ENCODE measurements around the gene RPTOR.

The RPTOR gene

DNA sequence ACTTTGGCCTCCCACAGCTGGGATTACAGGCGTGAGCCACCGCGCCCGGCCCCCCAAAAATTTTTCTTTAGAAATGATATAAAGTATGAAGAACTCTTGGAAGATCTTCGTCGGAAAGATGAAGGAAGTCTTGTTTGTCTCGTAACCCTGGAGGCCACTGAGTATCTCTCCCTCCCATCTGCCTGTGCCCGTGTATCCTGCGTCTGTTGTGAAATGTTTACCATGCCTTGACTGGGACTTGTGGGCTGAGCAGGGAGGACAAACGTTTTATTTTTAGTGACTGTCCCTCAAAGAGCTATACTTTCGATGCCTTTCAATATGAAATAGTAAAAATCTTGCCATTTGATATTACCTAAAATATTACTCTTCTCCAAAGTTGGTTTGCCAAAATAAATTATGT lies 121.2 kb downstream of the RPTOR start:
- Histone ChIP-seq H3K4me1 (ENCODE audit: low read length) (peaks cover 11% of the 10 kb centered on the region), H3K9me3 (ENCODE audit: insufficient read depth, low read length) (no peaks in the 10 kb centered on the region), H3K4me2 (ENCODE audit: low read length) (no peak overlapping the region), H3K4me3 (ENCODE audit: low read length) (no peak overlapping the region), H3K27ac (ENCODE audit: low read length) (no peak overlapping the region), H3K9ac (ENCODE audit: low read length) (no peak overlapping the region), H2AFZ (ENCODE audit: low read depth, low read length) (no peak overlapping the region), H3K79me2 (ENCODE audit: low read length) (peaks cover 60% of the 10 kb centered on the region), H3K27me3 (ENCODE audit: low read depth, low read length) (no peaks in the 10 kb centered on the region), H3K36me3 (replicated peaks; ENCODE audit: low read depth, low read length) (peaks cover 3% of the 10 kb centered on the region), H4K20me1 (ENCODE audit: insufficient read depth, low read length) (peaks cover 57% of the 10 kb centered on the region)
- TF ChIP-seq EZH2phosphoT487 (IDR thresholded peaks at IDR 0.05; ENCODE audit: low read depth), result no peak
- TF ChIP-seq CTCF (IDR thresholded peaks at IDR 0.05; ENCODE audit: low read depth, low read length), result no peak

DNA sequence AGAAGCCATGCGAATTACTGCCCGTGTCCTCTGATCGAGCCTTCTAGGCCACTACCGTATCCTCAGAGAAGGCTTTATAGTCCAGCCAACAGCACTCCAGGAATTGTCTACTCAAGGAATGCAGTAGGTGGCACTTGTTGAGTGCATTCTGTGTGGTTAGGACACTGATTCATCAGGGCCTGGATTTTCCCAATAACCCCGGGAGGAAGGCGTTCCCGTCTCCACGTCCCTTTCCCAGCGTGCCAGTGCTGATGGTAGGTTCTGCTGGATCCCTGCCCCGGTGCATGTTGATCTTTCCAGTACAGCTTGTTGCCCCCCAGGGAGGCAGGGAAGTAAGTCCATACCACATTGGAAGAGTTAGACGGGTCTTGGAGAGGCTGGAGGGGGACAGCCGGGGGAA lies 122.2 kb downstream of the RPTOR start:
- Histone ChIP-seq H3K36me3 (replicated peaks; ENCODE audit: low read depth, low read length) (peaks cover 9% of the 10 kb centered on the region), H3K4me2 (ENCODE audit: low read length) (no peak overlapping the region), H3K79me2 (ENCODE audit: low read length) (peaks cover 60% of the 10 kb centered on the region), H3K9ac (ENCODE audit: low read length) (no peak overlapping the region), H2AFZ (ENCODE audit: low read depth, low read length) (no peak overlapping the region), H3K9me3 (ENCODE audit: insufficient read depth, low read length) (no peaks in the 10 kb centered on the region), H3K4me1 (ENCODE audit: low read length) (peaks cover 11% of the 10 kb centered on the region), H3K27me3 (ENCODE audit: low read depth, low read length) (no peaks in the 10 kb centered on the region), H4K20me1 (ENCODE audit: insufficient read depth, low read length) (peaks cover 62% of the 10 kb centered on the region), H3K4me3 (ENCODE audit: low read length) (no peak overlapping the region), H3K27ac (ENCODE audit: low read length) (no peak overlapping the region)
- TF ChIP-seq EZH2phosphoT487 (IDR thresholded peaks at IDR 0.05; ENCODE audit: low read depth) (no peak), CTCF (IDR thresholded peaks at IDR 0.05; ENCODE audit: low read depth, low read length) (no peak)

GRCh38 chr17:80667462-80668277 lies 123.0 kb downstream of the RPTOR start:
- H3K4me1 ChIP-seq (ENCODE audit: low read length), result peaks cover 11% of the 10 kb centered on the region
- peaks cover 57% of the 10 kb centered on the region for H4K20me1 ChIP-seq (ENCODE audit: insufficient read depth, low read length)
- no peak overlapping the region for H3K27ac ChIP-seq (ENCODE audit: low read length)
- no peak overlapping the region for H3K4me2 ChIP-seq (ENCODE audit: low read length)
- H3K36me3 ChIP-seq (replicated peaks; ENCODE audit: low read depth, low read length), result peaks cover 12% of the 10 kb centered on the region
- no peak overlapping the region for H2AFZ ChIP-seq (ENCODE audit: low read depth, low read length)
- TF ChIP-seq CTCF (IDR thresholded peaks at IDR 0.05; ENCODE audit: low read depth, low read length), result no peak
- no peak for TF ChIP-seq EZH2phosphoT487 (IDR thresholded peaks at IDR 0.05; ENCODE audit: low read depth)
- H3K9ac ChIP-seq (ENCODE audit: low read length), result no peak overlapping the region
- no peaks in the 10 kb centered on the region for H3K27me3 ChIP-seq (ENCODE audit: low read depth, low read length)
- no peaks in the 10 kb centered on the region for H3K9me3 ChIP-seq (ENCODE audit: insufficient read depth, low read length)
- peaks cover 52% of the 10 kb centered on the region for H3K79me2 ChIP-seq (ENCODE audit: low read length)
- no peak overlapping the region for H3K4me3 ChIP-seq (ENCODE audit: low read length)

GRCh38 chr17:80668375-80669148 lies 123.9 kb downstream of the RPTOR start:
- Histone ChIP-seq H2AFZ (ENCODE audit: low read depth, low read length) (no peak overlapping the region), H3K9me3 (ENCODE audit: insufficient read depth, low read length) (no peaks in the 10 kb centered on the region), H3K27me3 (ENCODE audit: low read depth, low read length) (no peaks in the 10 kb centered on the region), H3K9ac (ENCODE audit: low read length) (no peak overlapping the region), H3K4me3 (ENCODE audit: low read length) (no peak overlapping the region), H3K4me2 (ENCODE audit: low read length) (no peak overlapping the region), H3K4me1 (ENCODE audit: low read length) (peaks cover 19% of the 10 kb centered on the region), H3K27ac (ENCODE audit: low read length) (no peak overlapping the region), H3K79me2 (ENCODE audit: low read length) (peaks cover 49% of the 10 kb centered on the region), H4K20me1 (ENCODE audit: insufficient read depth, low read length) (peaks cover 56% of the 10 kb centered on the region), H3K36me3 (replicated peaks; ENCODE audit: low read depth, low read length) (peaks cover 12% of the 10 kb centered on the region)
- TF ChIP-seq EZH2phosphoT487 (IDR thresholded peaks at IDR 0.05; ENCODE audit: low read depth) (no peak), CTCF (IDR thresholded peaks at IDR 0.05; ENCODE audit: low read depth, low read length) (no peak)
